ENCODE data around the gene HIVEP3.

DNA sequence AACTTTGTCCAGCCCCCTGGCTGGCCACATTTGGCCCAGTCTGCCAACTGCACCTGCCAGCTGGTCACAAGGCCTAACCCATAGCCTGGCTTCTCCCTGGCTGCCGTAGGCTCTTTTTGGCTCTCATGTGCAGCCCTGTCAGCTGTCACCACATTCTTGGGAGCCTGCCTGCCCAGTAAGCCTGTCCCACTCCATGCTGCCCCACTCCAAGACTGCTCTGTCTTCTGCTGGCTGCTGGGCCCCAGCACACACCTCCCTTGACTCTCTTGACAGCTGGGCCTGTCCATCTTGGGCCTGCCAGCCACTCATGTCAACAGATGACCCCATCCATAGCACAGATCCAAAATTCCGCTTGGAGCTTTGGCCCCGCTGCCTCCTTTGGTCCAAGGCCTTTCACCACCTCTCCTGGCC, 360.0 kb downstream of the HIVEP3 start:
- TF ChIP-seq POLR2A (IDR thresholded peaks at IDR 0.05; ENCODE audit: low read length) (no peak), GATA1 (IDR thresholded peaks at IDR 0.05; ENCODE audit: low read depth, low read length) (no peak)

Data from erythroblast (primary cell).